GF-D8 (cell line): Measurements from ENCODE around the gene CHMP4B.
A peak's percentile ranks its signal among the peaks of the same experiment; 100 is the strongest.

ENCODE experiments used
- DNase-seq: peaks from one replicate; lab custom pipeline; 2025; lab: John Stamatoyannopoulos, UW

Gene CHMP4B

GRCh38 chr20:33840160-33840559 lies 29.0 kb downstream of the CHMP4B start:
- no peak for DNase-seq

- no peak for DNase-seq
Measured at GRCh38 chr20:33840759-33841435, 29.7 kb downstream of the CHMP4B start.

- no peak for DNase-seq
Measured at GRCh38 chr20:33841436-33841799, 30.3 kb downstream of the CHMP4B start.

GRCh38 chr20:33842346-33842745 lies 31.2 kb downstream of the CHMP4B start:
- no peak for DNase-seq

GRCh38 chr20:33843050-33843449 lies 31.9 kb downstream of the CHMP4B start:
- peak; percentile 8 for DNase-seq

GRCh38 chr20:33843854-33844253 lies 32.7 kb downstream of the CHMP4B start:
- DNase-seq: no peak

GRCh38 chr20:33846291-33846935 lies 35.3 kb downstream of the CHMP4B start:
- no peak for DNase-seq

GRCh38 chr20:33847006-33847405 lies 35.9 kb downstream of the CHMP4B start:
- DNase-seq: no peak

- DNase-seq: no peak
Measured at GRCh38 chr20:33848391-33848790, 37.2 kb downstream of the CHMP4B start.

- DNase-seq: no peak
Measured at GRCh38 chr20:33850159-33850558, 39.0 kb downstream of the CHMP4B start.

- DNase-seq: no peak
Measured at GRCh38 chr20:33851842-33852466, 40.8 kb downstream of the CHMP4B start.

GRCh38 chr20:33852626-33853506 lies 41.7 kb downstream of the CHMP4B start:
- DNase-seq: no peak

GRCh38 chr20:33853507-33853813 lies 42.3 kb downstream of the CHMP4B start:
- no peak for DNase-seq

GRCh38 chr20:33857722-33858563 lies 46.8 kb downstream of the CHMP4B start:
- no peak for DNase-seq

- no peak for DNase-seq
Measured at GRCh38 chr20:33858666-33859065, 47.5 kb downstream of the CHMP4B start.

- peak; percentile 72 for DNase-seq
Measured at GRCh38 chr20:33859157-33859695, 48.1 kb downstream of the CHMP4B start.

- DNase-seq: no peak
Measured at GRCh38 chr20:33859751-33860150, 48.6 kb downstream of the CHMP4B start.

- no peak for DNase-seq
Measured at GRCh38 chr20:33861458-33861857, 50.3 kb downstream of the CHMP4B start.

- no peak for DNase-seq
Measured at GRCh38 chr20:33862709-33863403, 51.7 kb downstream of the CHMP4B start.

GRCh38 chr20:33863440-33864323 lies 52.5 kb downstream of the CHMP4B start:
- DNase-seq: no peak
